Stimulated activated CD8-positive, alpha-beta memory T cell treated with anti-CD3 and anti-CD28 coated beads, Interleukin-12 subunit alpha, Interleukin-12 subunit beta, amount 100 ng/mL, for 24 hours (primary cell): ENCODE results near the gene OR7C2.

Experiments used
- DNase-seq: peaks from one replicate; pipeline ENCODE4 v3.0.0-alpha.2; 2020; ENCODE audit errors: extremely low read depth

Gene OR7C2

DNA sequence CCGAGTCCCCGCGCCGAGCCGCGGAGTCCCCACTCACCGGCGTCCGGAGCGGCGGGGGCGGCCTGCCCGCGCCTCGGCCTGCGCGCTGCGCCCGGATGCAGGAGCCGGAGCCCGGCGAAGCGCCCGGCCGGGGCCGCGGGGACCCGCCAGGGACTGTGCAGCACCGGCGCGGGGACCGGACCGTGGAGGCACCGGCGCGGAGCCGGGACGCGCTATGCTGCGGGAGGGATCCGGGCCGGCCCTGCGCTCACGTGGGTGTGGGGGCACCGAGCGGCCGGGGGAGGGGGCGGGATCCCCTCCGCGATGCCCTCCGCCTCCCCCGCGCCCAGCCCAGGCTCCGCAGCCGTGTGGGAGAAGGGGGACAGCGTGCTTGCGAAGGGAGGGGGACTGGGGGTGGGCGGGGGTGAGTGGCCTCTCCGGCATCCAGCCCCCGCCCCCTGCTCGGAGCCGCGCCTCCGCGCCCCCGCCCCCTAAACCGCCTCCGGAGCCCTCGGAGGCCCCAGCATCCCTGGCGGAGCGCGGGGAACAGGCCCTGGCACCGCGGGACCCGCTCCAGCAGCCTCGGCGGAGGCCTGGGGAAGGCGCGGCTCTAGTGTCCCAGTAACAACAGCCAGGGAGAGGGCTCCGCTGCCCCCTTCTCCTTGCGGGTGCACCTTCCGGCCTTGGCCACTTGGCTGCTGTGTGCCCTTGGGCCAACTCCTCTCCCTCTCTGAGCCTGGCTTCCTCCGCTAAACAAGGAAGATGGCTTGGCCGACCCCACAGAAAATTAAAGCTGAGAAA is 38.4 kb downstream of the OR7C2 start, which contains the start of gene SLC1A6:
SLC1A6 (minus strand) TSS at position 389 of the 780 bp plus-strand sequence. CDS start 6,954 bp downstream, outside the sequence.
- no peak for DNase-seq

DNA sequence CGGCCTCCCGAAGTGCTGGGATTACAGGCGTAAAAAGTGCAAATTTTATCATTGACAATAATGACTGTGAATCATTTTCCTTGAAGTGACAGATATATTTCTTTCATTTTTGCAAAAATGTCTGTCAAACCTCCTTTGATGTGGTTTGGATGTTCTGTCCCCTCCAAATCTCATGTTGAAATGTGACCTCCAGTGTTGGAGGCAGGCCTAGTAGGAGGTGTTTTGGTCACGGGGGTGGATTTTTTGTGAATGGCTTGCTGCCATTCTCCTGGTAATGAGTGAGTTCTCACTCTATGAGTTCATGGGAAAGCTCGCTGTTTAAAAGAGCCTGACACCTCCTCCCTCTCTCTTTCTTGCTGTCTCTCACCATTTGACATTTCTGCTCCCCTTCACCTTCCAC is 43.8 kb downstream of the OR7C2 start:
- no peak for DNase-seq
